HG03039 (cell line): ENCODE results near the gene RNF223.
"Not testable (repeated sequence)": the region's sequence is repeated elsewhere in the genome, so short reads cannot be mapped to it uniquely, and the experiment has no call there.

ENCODE experiments used
- ATAC-seq: cut with Tn5 transposase; IDR thresholded peaks from one replicate; pipeline ENCODE4 v1.9.1; 2021; ENCODE audit warnings: mild to moderate bottlenecking, moderate library complexity; ENCODE audit not compliant: unreplicated experiment

Gene RNF223

GRCh38 chr1:1110561-1110971, 36.5 kb upstream of the RNF223 start:
- no peak for ATAC-seq

- ATAC-seq = no peak
Measured at GRCh38 chr1:1109743-1110142, 35.6 kb upstream of the RNF223 start.

GRCh38 chr1:1106510-1107221, 32.6 kb upstream of the RNF223 start:
- ATAC-seq = no peak

- not testable (repeated sequence) for ATAC-seq
Measured at GRCh38 chr1:1104152-1104551, 30.0 kb upstream of the RNF223 start.

GRCh38 chr1:1101503-1101902, 27.4 kb upstream of the RNF223 start:
- ATAC-seq = no peak

- no peak for ATAC-seq
Measured at GRCh38 chr1:1100296-1100695, 26.2 kb upstream of the RNF223 start.

- ATAC-seq = no peak
Measured at GRCh38 chr1:1099506-1100183, 25.5 kb upstream of the RNF223 start.

GRCh38 chr1:1098681-1099421, 24.7 kb upstream of the RNF223 start:
- no peak for ATAC-seq

- not testable (repeated sequence) for ATAC-seq
Measured at GRCh38 chr1:1096136-1096535, 22.0 kb upstream of the RNF223 start.

- no peak for ATAC-seq
Measured at GRCh38 chr1:1094981-1095380, 20.9 kb upstream of the RNF223 start.

GRCh38 chr1:1093610-1093943, 19.5 kb upstream of the RNF223 start:
- ATAC-seq = no peak

GRCh38 chr1:1092894-1093609, 18.9 kb upstream of the RNF223 start:
- no peak for ATAC-seq

- no peak for ATAC-seq
Measured at GRCh38 chr1:1092149-1092855, 18.2 kb upstream of the RNF223 start.

- no peak for ATAC-seq
Measured at GRCh38 chr1:1091344-1092148, 17.4 kb upstream of the RNF223 start.

GRCh38 chr1:1090424-1091343, 16.6 kb upstream of the RNF223 start:
- ATAC-seq = no peak

- no peak for ATAC-seq
Measured at GRCh38 chr1:1089731-1090423, 15.8 kb upstream of the RNF223 start.

- ATAC-seq = no peak
Measured at GRCh38 chr1:1088801-1089680, 14.9 kb upstream of the RNF223 start.
